Adrenal gland (tissue), 5 donors: ENCODE measurements around the gene LRP1B.

Source experiments
- POLR2A ChIP-seq, 2 donors: fragments of 450-650 bp; IDR thresholded peaks; one replicate each; pipeline ENCODE4 v1.6.1; 2017; ENCODE audit warnings: antibody characterized with exemption in 2 of 2, mild to moderate bottlenecking in 2 of 2, moderate library complexity in 1 of 2
- TF ChIP-seq, protein P1 (sequence below), 6 experiments: fragments of 450-650 bp in 4 of 6; fragments of 200-600 bp in 2 of 6; sonication (generic) in 1 of 6; IDR thresholded peaks; 1 replicate in 5 of 6; 2 replicates in 1 of 6; pipeline versions ENCODE4 v1.5.1 to v1.8.0; 2016 to 2021; ENCODE audit warnings: antibody characterized with exemption in 6 of 6, mild to moderate bottlenecking in 2 of 6, moderate library complexity in 1 of 6
- donor health status: DM: no; HTN: no; CAD: no.

GRCh38 chr2:140680862-140681261 lies 1450.0 kb downstream of the LRP1B start:
- TF ChIP-seq POLR2A (IDR thresholded peaks at IDR 0.05): no peak
- TF ChIP-seq, protein P1, sequence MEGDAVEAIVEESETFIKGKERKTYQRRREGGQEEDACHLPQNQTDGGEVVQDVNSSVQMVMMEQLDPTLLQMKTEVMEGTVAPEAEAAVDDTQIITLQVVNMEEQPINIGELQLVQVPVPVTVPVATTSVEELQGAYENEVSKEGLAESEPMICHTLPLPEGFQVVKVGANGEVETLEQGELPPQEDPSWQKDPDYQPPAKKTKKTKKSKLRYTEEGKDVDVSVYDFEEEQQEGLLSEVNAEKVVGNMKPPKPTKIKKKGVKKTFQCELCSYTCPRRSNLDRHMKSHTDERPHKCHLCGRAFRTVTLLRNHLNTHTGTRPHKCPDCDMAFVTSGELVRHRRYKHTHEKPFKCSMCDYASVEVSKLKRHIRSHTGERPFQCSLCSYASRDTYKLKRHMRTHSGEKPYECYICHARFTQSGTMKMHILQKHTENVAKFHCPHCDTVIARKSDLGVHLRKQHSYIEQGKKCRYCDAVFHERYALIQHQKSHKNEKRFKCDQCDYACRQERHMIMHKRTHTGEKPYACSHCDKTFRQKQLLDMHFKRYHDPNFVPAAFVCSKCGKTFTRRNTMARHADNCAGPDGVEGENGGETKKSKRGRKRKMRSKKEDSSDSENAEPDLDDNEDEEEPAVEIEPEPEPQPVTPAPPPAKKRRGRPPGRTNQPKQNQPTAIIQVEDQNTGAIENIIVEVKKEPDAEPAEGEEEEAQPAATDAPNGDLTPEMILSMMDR (IDR thresholded peaks at IDR 0.05): no peak
